ENCODE measurements around the gene DNM2.
A peak's percentile ranks its signal among the peaks of the same experiment; 100 is the strongest.

The DNM2 gene

GRCh38 chr19:10858204-10858828 lies 140.4 kb downstream of the DNM2 start:
- no peak overlapping the region for H3K4me2 ChIP-seq

GRCh38 chr19:10861103-10861651 lies 143.3 kb downstream of the DNM2 start:
- no peak overlapping the region for H2AFZ ChIP-seq (ENCODE audit: low read depth)
- TF ChIP-seq CTCF (conservative IDR thresholded peaks at IDR 0.05; ENCODE audit: low read depth, low read length) = peak; percentile 68
- H3K4me1 ChIP-seq (ENCODE audit: low read depth, poor library complexity, severe bottlenecking) = peaks cover 8% of the 10 kb centered on the region

More at GRCh38 chr19:10858204-10858828, 140.4 kb downstream of the DNM2 start:
- Histone ChIP-seq H3K27ac (no peak overlapping the region), H3K4me1 (ENCODE audit: low read depth, poor library complexity, severe bottlenecking) (no peaks in the 10 kb centered on the region), H3K36me3 (ENCODE audit: insufficient read depth) (no peaks in the 10 kb centered on the region), H3K79me2 (ENCODE audit: insufficient read depth, low read depth) (no peaks in the 10 kb centered on the region), H4K20me1 (ENCODE audit: insufficient read depth) (no peaks in the 10 kb centered on the region), H3K4me3 (IDR thresholded peaks at IDR 0.05; ENCODE audit: insufficient read depth, low read depth, low read length) (no peak overlapping the region), H3K27me3 (ENCODE audit: insufficient read depth, low read depth) (no peaks in the 10 kb centered on the region), H2AFZ (ENCODE audit: low read depth) (no peak overlapping the region), H3K9ac (no peak overlapping the region)
- TF ChIP-seq CTCF (conservative IDR thresholded peaks at IDR 0.05; ENCODE audit: low read depth, low read length) = peak; percentile 79

GRCh38 chr19:10862561-10863106 lies 144.8 kb downstream of the DNM2 start:
- no peaks in the 10 kb centered on the region for H3K27me3 ChIP-seq (ENCODE audit: insufficient read depth, low read depth)
- TF ChIP-seq CTCF (conservative IDR thresholded peaks at IDR 0.05; ENCODE audit: low read depth, low read length) = no peak
- H3K36me3 ChIP-seq (ENCODE audit: insufficient read depth) = no peaks in the 10 kb centered on the region
- H3K9ac ChIP-seq = no peak overlapping the region
- H3K27ac ChIP-seq = no peak overlapping the region
- no peaks in the 10 kb centered on the region for H3K79me2 ChIP-seq (ENCODE audit: insufficient read depth, low read depth)
- no peak overlapping the region for H2AFZ ChIP-seq (ENCODE audit: low read depth)
- no peak overlapping the region for H3K4me2 ChIP-seq
- H3K4me1 ChIP-seq (ENCODE audit: low read depth, poor library complexity, severe bottlenecking) = peaks cover 10% of the 10 kb centered on the region
- H3K4me3 ChIP-seq (IDR thresholded peaks at IDR 0.05; ENCODE audit: insufficient read depth, low read depth, low read length) = no peak overlapping the region
- no peaks in the 10 kb centered on the region for H4K20me1 ChIP-seq (ENCODE audit: insufficient read depth)

More at GRCh38 chr19:10861103-10861651, 143.3 kb downstream of the DNM2 start:
- no peak overlapping the region for H3K27ac ChIP-seq
- H3K27me3 ChIP-seq (ENCODE audit: insufficient read depth, low read depth) = no peaks in the 10 kb centered on the region
- no peaks in the 10 kb centered on the region for H4K20me1 ChIP-seq (ENCODE audit: insufficient read depth)
- no peak overlapping the region for H3K9ac ChIP-seq
- H3K79me2 ChIP-seq (ENCODE audit: insufficient read depth, low read depth) = no peaks in the 10 kb centered on the region
- H3K36me3 ChIP-seq (ENCODE audit: insufficient read depth) = no peaks in the 10 kb centered on the region
- no peak overlapping the region for H3K4me2 ChIP-seq
- no peak overlapping the region for H3K4me3 ChIP-seq (IDR thresholded peaks at IDR 0.05; ENCODE audit: insufficient read depth, low read depth, low read length)

GRCh38 chr19:10863107-10863717 lies 145.3 kb downstream of the DNM2 start:
- Histone ChIP-seq H3K4me2 (no peak overlapping the region), H3K9ac (no peak overlapping the region), H2AFZ (ENCODE audit: low read depth) (peak overlapping the region; percentile 68; the same call in 1 of the 2 replicates), H3K27me3 (ENCODE audit: insufficient read depth, low read depth) (no peaks in the 10 kb centered on the region), H4K20me1 (ENCODE audit: insufficient read depth) (no peaks in the 10 kb centered on the region), H3K36me3 (ENCODE audit: insufficient read depth) (no peaks in the 10 kb centered on the region), H3K79me2 (ENCODE audit: insufficient read depth, low read depth) (no peaks in the 10 kb centered on the region), H3K4me3 (IDR thresholded peaks at IDR 0.05; ENCODE audit: insufficient read depth, low read depth, low read length) (no peak overlapping the region), H3K4me1 (ENCODE audit: low read depth, poor library complexity, severe bottlenecking) (peaks cover 16% of the 10 kb centered on the region), H3K27ac (no peak overlapping the region)
- TF ChIP-seq CTCF (conservative IDR thresholded peaks at IDR 0.05; ENCODE audit: low read depth, low read length) = no peak
